Neural crest cell (in vitro differentiated cells): Measurements from ENCODE around the gene GPBP1. TPM values are rescaled to one million over a fixed set of nuclear protein-coding genes. Genes with fewer than 3 reads are reported as not detected.

ENCODE experiments used
- DNase-seq: peaks from one replicate; pipeline ENCODE4 v3.0.0; 2021; ENCODE audit warnings: low read depth, mixed read lengths, low spot score
- H3K27ac Mint-ChIP-seq: one replicate; pipeline ENCODE4 v1.8.0; 2021; ENCODE audit warnings: mild to moderate bottlenecking, mixed read lengths; ENCODE audit not compliant: unreplicated experiment
- H3K27me3 Mint-ChIP-seq: 2 replicates; pipeline ENCODE4 v1.8.0; 2021; ENCODE audit warnings: low read depth, mild to moderate bottlenecking, mixed read lengths
- H3K36me3 Mint-ChIP-seq: 2 replicates; pipeline ENCODE4 v1.8.0; 2021; ENCODE audit warnings: low read depth, mild to moderate bottlenecking, mixed read lengths
- H3K4me1 Mint-ChIP-seq: 2 replicates; pipeline ENCODE4 v1.8.0; 2021; ENCODE audit warnings: mixed read lengths
- H3K4me3 Mint-ChIP-seq: one replicate; pipeline ENCODE4 v1.8.0; 2021; ENCODE audit warnings: mild to moderate bottlenecking, mixed read lengths
- H3K9me3 Mint-ChIP-seq: 2 replicates; pipeline ENCODE4 v1.8.0; 2021; ENCODE audit warnings: mixed read lengths
- total RNA-seq: library from RNA; stranded (reverse); gene quantifications from 2 replicates; pipeline ENCODE4 v1.2.1, GENCODE V29; 2021
- TF ChIP-seq, protein P1 (sequence below): fragments of 200-600 bp; sonication (generic); conservative IDR thresholded peaks from 2 replicates; pipeline ENCODE4 v1.5.0; 2021; ENCODE audit warnings: antibody characterized with exemption, mild to moderate bottlenecking

GPBP1 gene
- total RNA-seq, 1 donor from 2014 or later, result 99.6 TPM

GRCh38 chr5:57247765-57248164, 73.9 kb downstream of the GPBP1 start:
- no peak overlapping the region for H3K4me3 Mint-ChIP-seq
- no peak for DNase-seq
- H3K9me3 Mint-ChIP-seq, result no peaks in the 10 kb centered on the region
- peaks cover 43% of the 10 kb centered on the region for H3K36me3 Mint-ChIP-seq
- no peak overlapping the region for H3K27ac Mint-ChIP-seq
- no peaks in the 10 kb centered on the region for H3K4me1 Mint-ChIP-seq
- TF ChIP-seq, protein P1, sequence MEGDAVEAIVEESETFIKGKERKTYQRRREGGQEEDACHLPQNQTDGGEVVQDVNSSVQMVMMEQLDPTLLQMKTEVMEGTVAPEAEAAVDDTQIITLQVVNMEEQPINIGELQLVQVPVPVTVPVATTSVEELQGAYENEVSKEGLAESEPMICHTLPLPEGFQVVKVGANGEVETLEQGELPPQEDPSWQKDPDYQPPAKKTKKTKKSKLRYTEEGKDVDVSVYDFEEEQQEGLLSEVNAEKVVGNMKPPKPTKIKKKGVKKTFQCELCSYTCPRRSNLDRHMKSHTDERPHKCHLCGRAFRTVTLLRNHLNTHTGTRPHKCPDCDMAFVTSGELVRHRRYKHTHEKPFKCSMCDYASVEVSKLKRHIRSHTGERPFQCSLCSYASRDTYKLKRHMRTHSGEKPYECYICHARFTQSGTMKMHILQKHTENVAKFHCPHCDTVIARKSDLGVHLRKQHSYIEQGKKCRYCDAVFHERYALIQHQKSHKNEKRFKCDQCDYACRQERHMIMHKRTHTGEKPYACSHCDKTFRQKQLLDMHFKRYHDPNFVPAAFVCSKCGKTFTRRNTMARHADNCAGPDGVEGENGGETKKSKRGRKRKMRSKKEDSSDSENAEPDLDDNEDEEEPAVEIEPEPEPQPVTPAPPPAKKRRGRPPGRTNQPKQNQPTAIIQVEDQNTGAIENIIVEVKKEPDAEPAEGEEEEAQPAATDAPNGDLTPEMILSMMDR, result no peak
- no peaks in the 10 kb centered on the region for H3K27me3 Mint-ChIP-seq

- Mint-ChIP-seq H3K9me3 (no peaks in the 10 kb centered on the region), H3K4me1 (no peaks in the 10 kb centered on the region), H3K4me3 (no peak overlapping the region), H3K36me3 (peaks cover 47% of the 10 kb centered on the region), H3K27me3 (no peaks in the 10 kb centered on the region), H3K27ac (no peak overlapping the region)
- TF ChIP-seq, protein P1, result no peak
- DNase-seq, result no peak
Observed at GRCh38 chr5:57249265-57249874, 75.5 kb downstream of the GPBP1 start.

GRCh38 chr5:57258052-57258451, 84.2 kb downstream of the GPBP1 start:
- TF ChIP-seq, protein P1, result no peak
- Mint-ChIP-seq H3K36me3 (peaks cover 15% of the 10 kb centered on the region), H3K9me3 (no peaks in the 10 kb centered on the region), H3K27me3 (no peaks in the 10 kb centered on the region), H3K4me3 (no peak overlapping the region), H3K4me1 (no peaks in the 10 kb centered on the region), H3K27ac (no peak overlapping the region)
- no peak for DNase-seq

GRCh38 chr5:57258943-57259342, 85.1 kb downstream of the GPBP1 start:
- Mint-ChIP-seq H3K27me3 (no peaks in the 10 kb centered on the region), H3K9me3 (no peaks in the 10 kb centered on the region), H3K36me3 (peaks cover 13% of the 10 kb centered on the region), H3K4me1 (no peaks in the 10 kb centered on the region), H3K27ac (no peak overlapping the region), H3K4me3 (no peak overlapping the region)
- TF ChIP-seq, protein P1, result no peak
- no peak for DNase-seq

GRCh38 chr5:57259704-57260103, 85.8 kb downstream of the GPBP1 start:
- no peak overlapping the region for H3K27ac Mint-ChIP-seq
- no peaks in the 10 kb centered on the region for H3K9me3 Mint-ChIP-seq
- TF ChIP-seq, protein P1, result no peak
- H3K27me3 Mint-ChIP-seq, result no peaks in the 10 kb centered on the region
- H3K4me3 Mint-ChIP-seq, result no peak overlapping the region
- no peaks in the 10 kb centered on the region for H3K4me1 Mint-ChIP-seq
- no peak for DNase-seq
- peaks cover 10% of the 10 kb centered on the region for H3K36me3 Mint-ChIP-seq
